HepG2 (cell line): ENCODE results near the gene SYT7. TPM values are rescaled to one million over a fixed set of nuclear protein-coding genes. Genes with fewer than 3 reads are reported as not detected.

Experiments
- ARID2 ChIP-seq: sonication (generic); formaldehyde crosslinking; IDR thresholded peaks from 2 replicates; pipeline ENCODE4 v1.8.1; 2022; ENCODE audit warnings: mild to moderate bottlenecking, missing genetic modification reagents, borderline replicate concordance
- ATF1 ChIP-seq: IDR thresholded peaks from 2 replicates; pipeline ENCODE4 v1.6.1; 2016; ENCODE audit warnings: mild to moderate bottlenecking, control low read depth
- FOXP4 ChIP-seq: sonication (generic); formaldehyde crosslinking; IDR thresholded peaks from 2 replicates; pipeline ENCODE4 v1.4.0; 2020; ENCODE audit warnings: missing genetic modification reagents
- HES4 ChIP-seq: sonication (generic); formaldehyde crosslinking; IDR thresholded peaks from 2 replicates; pipeline ENCODE4 v1.9.0; 2021; ENCODE audit warnings: mild to moderate bottlenecking, missing genetic modification reagents, borderline replicate concordance
- MAZ ChIP-seq, 2 experiments: sonication (generic) in 1 of 2; formaldehyde crosslinking in 1 of 2; IDR thresholded peaks; 2 replicates each; pipeline versions ENCODE4 v1.5.0 to v1.6.1; 2012 to 2020; ENCODE audit warnings: low read depth in 2 of 2, mild to moderate bottlenecking in 2 of 2, borderline replicate concordance in 1 of 2, improper control_type of control experiment in 1 of 2, low read length in 1 of 2, missing genetic modification reagents in 1 of 2, moderate library complexity in 1 of 2
- MIER3 ChIP-seq: IDR thresholded peaks from 2 replicates; pipeline ENCODE4 v1.6.1; 2016; ENCODE audit warnings: missing compliant biosample characterization, borderline replicate concordance
- NFKBIZ ChIP-seq: IDR thresholded peaks from 2 replicates; pipeline ENCODE4 v1.6.1; 2018; ENCODE audit warnings: missing genetic modification reagents, missing compliant biosample characterization
- POLR2AphosphoS5 ChIP-seq: IDR thresholded peaks from 2 replicates; pipeline ENCODE4 v1.6.1; 2012; ENCODE audit warnings: low read depth, low read length
- SIN3A ChIP-seq: IDR thresholded peaks from 2 replicates; pipeline ENCODE4 v1.6.1; 2011; ENCODE audit warnings: low read depth, mild to moderate bottlenecking, control low read depth, low read length, borderline replicate concordance
- SSRP1 ChIP-seq: IDR thresholded peaks from 2 replicates; pipeline ENCODE4 v1.6.1; 2016; ENCODE audit warnings: control low read depth
- ZNF335 ChIP-seq: sonication (generic); formaldehyde crosslinking; IDR thresholded peaks from 2 replicates; pipeline ENCODE4 v1.4.0; 2020; ENCODE audit warnings: missing genetic modification reagents
- ZNF609 ChIP-seq: sonication (generic); formaldehyde crosslinking; IDR thresholded peaks from 2 replicates; pipeline ENCODE4 v1.4.0; 2020; ENCODE audit warnings: mild to moderate bottlenecking, missing genetic modification reagents, borderline replicate concordance
- ZNF616 ChIP-seq: sonication (generic); formaldehyde crosslinking; IDR thresholded peaks from 2 replicates; pipeline ENCODE4 v1.5.0; 2020; ENCODE audit warnings: low read depth, mild to moderate bottlenecking, missing genetic modification reagents
- ZNF691 ChIP-seq: sonication (generic); formaldehyde crosslinking; IDR thresholded peaks from 2 replicates; pipeline ENCODE4 v1.4.0; 2020; ENCODE audit warnings: missing genetic modification reagents, low read depth, mild to moderate bottlenecking, borderline replicate concordance
- polyA plus RNA-seq, 8 experiments: library from polyadenylated mRNA; depleted of rRNA in 3 of 8; stranded (reverse) in 7 of 8; unstranded in 1 of 8; fragments of >200 nt; fragmentation: Illumina TruSeq in 4 of 8; extraction: Trizol in 4 of 8; gene quantifications; 2 replicates each; pipeline versions ENCODE4 v1.2.1 to v1.2.3, GENCODE V29; 2011 to 2016; ENCODE audit warnings: low read depth in 4 of 8, missing spikeins in 1 of 8, mixed read lengths in 1 of 8; ENCODE audit not compliant: insufficient read depth in 1 of 8
- total RNA-seq, 5 experiments: library from RNA; depleted of rRNA; stranded (reverse); fragments of >200 nt; fragmentation: Illumina TruSeq; extraction: Trizol; gene quantifications; 2 replicates each; pipeline ENCODE4 v1.2.3, GENCODE V29; 2016; ENCODE audit warnings: low read depth in 1 of 5
- TF ChIP-seq, protein P1 (sequence below): sonication (generic); formaldehyde crosslinking; IDR thresholded peaks from 2 replicates; pipeline ENCODE4 v1.4.0; 2020; ENCODE audit warnings: missing genetic modification reagents, mild to moderate bottlenecking, borderline replicate concordance

SYT7 gene
- total and polyA plus RNA-seq, 2 of the 13 experiments (the other 11 are each of a cell fraction or from before 2014, with no cell fraction given), result 1.4 to 4.4 TPM

DNA sequence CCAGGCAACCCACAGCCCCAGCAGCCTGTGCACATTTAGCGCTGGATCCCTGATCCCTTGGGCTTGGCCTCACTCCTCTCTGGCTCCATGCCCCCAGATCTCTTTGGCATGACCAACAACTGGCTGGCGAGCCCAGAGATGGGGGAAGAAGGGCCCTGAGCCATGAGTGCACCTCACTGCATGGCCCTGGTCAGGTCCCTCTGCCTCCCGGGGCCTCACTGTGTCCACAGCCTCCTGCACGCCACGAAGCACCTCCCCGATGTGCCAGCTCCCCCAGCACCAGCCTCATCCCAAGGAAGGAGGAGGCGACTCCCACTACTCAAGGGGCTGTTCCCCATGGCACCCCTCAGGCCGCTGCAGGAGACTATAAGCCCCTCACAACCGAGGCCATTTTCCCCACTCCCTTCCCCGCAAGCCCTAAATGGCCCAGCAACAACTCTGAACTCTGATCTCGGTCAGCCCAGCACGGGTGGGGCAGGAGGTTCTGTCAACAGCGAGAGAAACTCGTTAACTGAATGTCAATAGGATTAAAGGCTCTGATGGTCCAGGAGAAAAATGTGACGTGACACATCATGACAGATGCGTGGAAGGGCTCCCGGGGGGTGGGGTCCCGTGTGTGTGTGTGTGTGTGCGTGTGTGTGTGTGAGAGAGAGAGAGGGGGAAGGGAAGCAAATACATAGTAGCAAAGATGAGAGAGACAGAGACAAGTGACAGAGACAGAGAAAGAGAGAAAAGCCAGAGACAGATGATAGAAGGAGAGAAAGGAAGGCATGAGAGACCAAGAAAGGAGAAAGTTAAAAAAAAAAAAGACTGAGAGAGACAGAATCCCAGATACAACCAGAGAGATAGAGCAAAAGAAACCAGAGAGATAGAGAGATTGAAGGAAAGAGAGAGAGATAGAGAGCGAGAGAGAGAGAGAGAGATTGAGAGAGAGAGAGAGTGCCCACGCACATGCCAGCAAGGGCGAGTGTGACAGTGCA, 28.4 kb upstream of the SYT7 start (continued):
- peak; percentile 37; the same call in 1 of the 2 replicates for TF ChIP-seq ZNF691
- peak; percentile 70 for TF ChIP-seq ATF1 (CRISPR knock-in tag)
- TF ChIP-seq ZNF609 (CRISPR knock-in tag), result peak; percentile 91
- TF ChIP-seq ZNF335 (CRISPR knock-in tag), result no peak
- peak; percentile 63; the same call in 1 of the 2 replicates for TF ChIP-seq MIER3 (CRISPR knock-in tag)
- TF ChIP-seq SIN3A, result no peak
- TF ChIP-seq NFKBIZ (CRISPR knock-in tag), result no peak
- TF ChIP-seq HES4 (CRISPR knock-in tag), result no peak
- TF ChIP-seq ARID2 (CRISPR knock-in tag), result no peak
- peak; percentile 68 for TF ChIP-seq POLR2AphosphoS5
- TF ChIP-seq ZNF616 (CRISPR knock-in tag), result no peak
- peak; percentile 82 for TF ChIP-seq FOXP4 (CRISPR knock-in tag)
- TF ChIP-seq, protein P1, sequence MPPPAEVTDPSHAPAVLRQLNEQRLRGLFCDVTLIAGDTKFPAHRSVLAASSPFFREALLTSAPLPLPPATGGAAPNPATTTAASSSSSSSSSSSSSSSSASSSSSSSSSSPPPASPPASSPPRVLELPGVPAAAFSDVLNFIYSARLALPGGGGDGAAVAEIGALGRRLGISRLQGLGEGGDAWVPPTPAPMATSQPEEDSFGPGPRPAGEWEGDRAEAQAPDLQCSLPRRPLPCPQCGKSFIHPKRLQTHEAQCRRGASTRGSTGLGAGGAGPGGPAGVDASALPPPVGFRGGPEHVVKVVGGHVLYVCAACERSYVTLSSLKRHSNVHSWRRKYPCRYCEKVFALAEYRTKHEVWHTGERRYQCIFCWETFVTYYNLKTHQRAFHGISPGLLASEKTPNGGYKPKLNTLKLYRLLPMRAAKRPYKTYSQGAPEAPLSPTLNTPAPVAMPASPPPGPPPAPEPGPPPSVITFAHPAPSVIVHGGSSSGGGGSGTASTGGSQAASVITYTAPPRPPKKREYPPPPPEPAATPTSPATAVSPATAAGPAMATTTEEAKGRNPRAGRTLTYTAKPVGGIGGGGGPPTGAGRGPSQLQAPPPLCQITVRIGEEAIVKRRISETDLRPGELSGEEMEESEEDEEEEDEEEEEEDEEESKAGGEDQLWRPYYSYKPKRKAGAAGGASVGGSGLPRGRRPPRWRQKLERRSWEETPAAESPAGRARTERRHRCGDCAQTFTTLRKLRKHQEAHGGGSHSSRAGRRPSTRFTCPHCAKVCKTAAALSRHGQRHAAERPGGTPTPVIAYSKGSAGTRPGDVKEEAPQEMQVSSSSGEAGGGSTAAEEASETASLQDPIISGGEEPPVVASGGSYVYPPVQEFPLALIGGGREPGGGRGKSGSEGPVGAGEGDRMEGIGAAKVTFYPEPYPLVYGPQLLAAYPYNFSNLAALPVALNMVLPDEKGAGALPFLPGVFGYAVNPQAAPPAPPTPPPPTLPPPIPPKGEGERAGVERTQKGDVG (CRISPR knock-in tag), result no peak
- no peak for TF ChIP-seq MAZ (IDR thresholded peaks at IDR 0.05; ENCODE audit: borderline replicate concordance, low read depth, low read length)
- TF ChIP-seq MAZ (CRISPR knock-in tag; IDR thresholded peaks at IDR 0.05; ENCODE audit: low read depth), result peak; percentile 80; the same call in 1 of the 2 replicates
- peak; percentile 42; the same call in 1 of the 2 replicates for TF ChIP-seq SSRP1 (CRISPR knock-in tag)
